Heart right ventricle (tissue), 16 donors: Measurements from ENCODE around the gene EME2. TPM values are rescaled to one million over a fixed set of nuclear protein-coding genes. Genes with fewer than 3 reads are reported as not detected.
"Not testable (repeated sequence)": the region's sequence is repeated elsewhere in the genome, so short reads cannot be mapped to it uniquely, and the experiment has no call there.

Experiments
- ATAC-seq, 8 donors: fragments of 200-7000 bp; cut with Tn5 transposase; one replicate each; pipeline ENCODE4 v1.9.1; 2020; ENCODE audit warnings: mild to moderate bottlenecking in 8 of 8, moderate library complexity in 8 of 8, moderate number of reproducible peaks in 1 of 8
- DNase-seq, 2 donors: peaks; one replicate each; pipeline ENCODE4 v3.0.0-alpha.2; 2020
- H3K27ac ChIP-seq, 10 donors: fragments of 200-600 bp; sonication (generic) in 2 of 10; one replicate each; pipeline versions ENCODE4 v1.5.0 to v1.8.0; 2020 to 2022; ENCODE audit warnings: mild to moderate bottlenecking in 3 of 10
- H3K27me3 ChIP-seq, 7 donors: fragments of 200-600 bp; one replicate each; pipeline ENCODE4 v1.8.0; 2021 to 2022; ENCODE audit warnings: mild to moderate bottlenecking in 2 of 7
- H3K36me3 ChIP-seq, 9 donors: fragments of 200-600 bp; sonication (generic) in 1 of 9; one replicate each; pipeline versions ENCODE4 v1.5.0 to v1.8.0; 2020 to 2022; ENCODE audit warnings: mild to moderate bottlenecking in 2 of 9
- H3K4me1 ChIP-seq, 9 donors: fragments of 200-600 bp; sonication (generic) in 1 of 9; one replicate each; pipeline versions ENCODE4 v1.5.0 to v1.8.0; 2020 to 2022; ENCODE audit warnings: mild to moderate bottlenecking in 4 of 9
- H3K4me3 ChIP-seq, 10 donors: fragments of 200-600 bp; sonication (generic) in 2 of 10; one replicate each; pipeline versions ENCODE4 v1.5.0 to v1.8.0; 2020 to 2022; ENCODE audit warnings: mild to moderate bottlenecking in 7 of 10, moderate library complexity in 2 of 10
- H3K9me3 ChIP-seq, 11 donors: fragments of 200-600 bp in 10 of 11; sonication (generic) in 2 of 11; one replicate each; pipeline versions ENCODE4 v1.5.0 to v1.8.0; 2013 to 2022; ENCODE audit warnings: mild to moderate bottlenecking in 2 of 11, control low read depth in 1 of 11, moderate library complexity in 1 of 11
- WGBS, 2 donors: extraction: QIAGEN DNeasy Blood & Tissue Kit; methylation state at CpG; one replicate each; pipeline ENCODE4 v1.1.7; 2013; ENCODE audit warnings: inconsistent platforms in 1 of 2; 5-methylcytosine and 5-hydroxymethylcytosine counted together
- intact Hi-C, 10 donors: fragments of 100-400 bp; cut with DNase I; formaldehyde crosslinking; loops; one replicate each; pipeline versions ENCODE4 v1.11.1 to v1.14.2; 2022
- polyA plus RNA-seq, 2 donors: library from polyadenylated mRNA; stranded (reverse); fragments of 200-250 nt; gene quantifications; one replicate each; pipeline ENCODE4 v1.2.3, GENCODE V29; 2013
- total RNA-seq, 10 donors: library from RNA; stranded (reverse); fragmentation: NEBNext Ultra II Directional in 3 of 10; extraction: Animal tissue kit (Norgen Biotek cat#: 25700) in 3 of 10; gene quantifications; one replicate each; pipeline versions ENCODE4 v1.2.1 to v1.2.4, GENCODE V29; 2021 to 2023
- TF ChIP-seq, protein P1 (sequence below), 9 donors: fragments of 200-600 bp; sonication (generic) in 2 of 9; IDR thresholded peaks; one replicate each; pipeline versions ENCODE4 v1.5.0 to v1.8.0; 2021 to 2022; ENCODE audit warnings: antibody characterized with exemption in 9 of 9, mild to moderate bottlenecking in 5 of 9, moderate library complexity in 1 of 9
- donor health status: Arrhythmogenic right ventricular cardiomyopathy.
- donor health status: ischemic (EF 13 %, LVEDD 7.1; RV severe dilation, severe dysfunction).
- donor health status: healthy with polysubstance abuse.
- donor health status: DM: no; HTN: yes; CAD: no.
- donor health status: DM: no; HTN: no; CAD: no.
- donor health status: ischemic (EF 25% LVEDD 6.9; RV normal size, moderate dysfunction).
- donor health status: ischemic (EF 25% LVEDD 5.7; RV mildly dilated, moderate dysfunction).
- donor health status: healthy.
- donor health status: DM: yes; HTN: yes; CAD: no.
- donor health status: Ischemic cardiomyopathy.
- donor health status: ischemic (EF 35%, LVEDD 5.7; RV mildly dilated, moderate dysfunction).
- donor health status: nonischemic (EF 11% LVEDD 7.7; RV severe dilation, severe dysfunction).
- donor health status: DM: yes; HTN: yes; CAD: no.
- donor health status: PGD.
- donor health status: ischemic (EF 29% LVEDD 5.4; RV normal size, mild dysfunction).
- donor health status: nonischemic (EF 23%, LVEDD 6.1; RV moderate dilation, normal function).

Gene EME2
- total and polyA plus RNA-seq, 12 donors = 3.0 to 17.9 (median 7.3) TPM

DNA sequence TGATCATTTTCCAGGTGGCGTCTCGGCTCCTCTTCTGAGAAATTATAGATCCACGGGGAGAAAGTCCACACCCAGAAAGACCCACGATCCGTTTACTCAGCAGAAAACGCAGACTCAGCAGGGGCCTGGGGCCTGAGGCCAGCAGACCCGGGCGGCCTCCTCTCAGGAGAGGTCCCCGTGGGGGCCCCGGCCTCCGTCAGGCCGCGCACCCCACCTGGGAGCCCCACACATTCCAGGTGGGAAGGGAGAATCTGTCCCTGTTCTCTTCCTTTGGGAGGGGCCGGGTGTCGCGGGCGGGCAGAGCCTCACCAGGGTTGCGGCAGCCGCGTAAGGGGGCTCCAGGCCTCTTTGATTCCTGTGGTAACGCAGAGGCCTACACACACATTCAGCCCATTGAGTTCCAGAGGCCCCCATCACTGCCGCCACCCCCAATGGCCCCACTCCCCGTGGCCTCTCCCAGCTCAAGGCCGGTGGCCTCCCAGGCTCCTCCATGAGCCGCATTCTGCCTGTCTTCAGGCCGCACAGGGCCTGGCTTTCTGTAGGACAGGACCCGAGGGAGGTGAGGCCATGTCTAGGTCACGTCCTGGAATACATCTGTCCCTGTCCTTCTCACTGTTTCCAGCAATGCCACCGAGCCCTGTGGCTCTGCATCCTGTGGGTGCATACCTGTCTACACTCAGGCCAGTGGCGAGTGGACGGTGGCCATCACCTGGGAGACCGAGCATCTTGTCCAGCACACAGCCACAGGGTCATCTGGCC lies 22.5 kb downstream of the EME2 start:
- ATAC-seq = no peak

DNA sequence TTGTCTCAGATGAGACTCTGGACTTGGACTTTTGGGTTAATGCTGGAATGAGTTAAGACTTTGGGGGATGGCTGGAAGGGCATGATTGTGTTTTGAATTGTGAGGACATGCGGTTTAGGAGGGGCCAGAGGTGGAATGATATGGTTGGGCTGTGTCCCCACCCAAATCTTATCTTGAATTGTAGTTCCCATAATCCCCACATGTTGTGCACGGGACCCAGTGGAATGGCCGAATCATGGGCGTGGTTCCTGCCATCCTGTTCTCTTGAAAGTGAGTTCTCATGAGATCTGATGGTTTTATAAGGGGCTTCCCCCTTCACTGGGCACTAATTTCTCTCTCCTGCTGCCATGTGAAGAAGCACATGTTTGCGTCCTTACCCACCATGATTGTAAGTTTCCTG lies 26.7 kb downstream of the EME2 start:
- H3K4me3 ChIP-seq, DNase-seq, H3K36me3 ChIP-seq, H3K27ac ChIP-seq, ATAC-seq, H3K4me1 ChIP-seq, H3K27me3 ChIP-seq: not testable (repeated sequence)
- intact Hi-C loops = loop anchor here in 1 of 10 donors (10.0 kb wide), 1 partner anchor 64 kb away; no protein-coding TSS in a partner anchor
- 83 to 87% methylated on average over 5 of the region's 5 CpGs for WGBS, 2 donors
- H3K9me3 ChIP-seq = peaks cover 0 to 17% (median 0%) of the 10 kb centered on the region in 11 donors

More for the DNA sequence above, 22.5 kb downstream of the EME2 start:
- Histone ChIP-seq H3K9me3 (peaks cover 0 to 17% (median 0%) of the 10 kb centered on the region in 11 donors), H3K36me3 (peaks cover 0 to 24% (median 0%) of the 10 kb centered on the region in 9 donors), H3K4me1 (no peaks in the 10 kb centered on the region), H3K27ac (no peak overlapping the region), H3K27me3 (no peaks in the 10 kb centered on the region), H3K4me3 (no peak overlapping the region)
- 82 to 85% methylated on average over 31 to 32 of the region's 32 CpGs for WGBS, 2 donors
- intact Hi-C loops = loop anchor here in 1 of 10 donors (10.0 kb wide), 1 partner anchor 60 kb away; no protein-coding TSS in a partner anchor
- TF ChIP-seq, protein P1, sequence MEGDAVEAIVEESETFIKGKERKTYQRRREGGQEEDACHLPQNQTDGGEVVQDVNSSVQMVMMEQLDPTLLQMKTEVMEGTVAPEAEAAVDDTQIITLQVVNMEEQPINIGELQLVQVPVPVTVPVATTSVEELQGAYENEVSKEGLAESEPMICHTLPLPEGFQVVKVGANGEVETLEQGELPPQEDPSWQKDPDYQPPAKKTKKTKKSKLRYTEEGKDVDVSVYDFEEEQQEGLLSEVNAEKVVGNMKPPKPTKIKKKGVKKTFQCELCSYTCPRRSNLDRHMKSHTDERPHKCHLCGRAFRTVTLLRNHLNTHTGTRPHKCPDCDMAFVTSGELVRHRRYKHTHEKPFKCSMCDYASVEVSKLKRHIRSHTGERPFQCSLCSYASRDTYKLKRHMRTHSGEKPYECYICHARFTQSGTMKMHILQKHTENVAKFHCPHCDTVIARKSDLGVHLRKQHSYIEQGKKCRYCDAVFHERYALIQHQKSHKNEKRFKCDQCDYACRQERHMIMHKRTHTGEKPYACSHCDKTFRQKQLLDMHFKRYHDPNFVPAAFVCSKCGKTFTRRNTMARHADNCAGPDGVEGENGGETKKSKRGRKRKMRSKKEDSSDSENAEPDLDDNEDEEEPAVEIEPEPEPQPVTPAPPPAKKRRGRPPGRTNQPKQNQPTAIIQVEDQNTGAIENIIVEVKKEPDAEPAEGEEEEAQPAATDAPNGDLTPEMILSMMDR (IDR thresholded peaks at IDR 0.05) = no peak
- DNase-seq = peak in 1 of 2 donors; percentile 2

GRCh38 chr16:1800701-1801100 lies 28.1 kb downstream of the EME2 start:
- no peaks in the 10 kb centered on the region for H3K4me1 ChIP-seq
- ATAC-seq = no peak
- no peak overlapping the region for H3K4me3 ChIP-seq
- no peaks in the 10 kb centered on the region for H3K27me3 ChIP-seq
- TF ChIP-seq, protein P1 (IDR thresholded peaks at IDR 0.05) = no peak
- no peak overlapping the region for H3K27ac ChIP-seq
- intact Hi-C loops = no loop called here
- DNase-seq = peak in 1 of 2 donors; percentile 2
- peaks cover 0 to 17% (median 0%) of the 10 kb centered on the region in 11 donors for H3K9me3 ChIP-seq
- 84% methylated on average over 10 of the region's 10 CpGs for WGBS, 2 donors
- peaks cover 0 to 15% (median 0%) of the 10 kb centered on the region in 9 donors for H3K36me3 ChIP-seq

- H3K4me1 ChIP-seq = no peaks in the 10 kb centered on the region
- H3K27ac ChIP-seq = no peak overlapping the region
- H3K9me3 ChIP-seq = peaks cover 0 to 4% (median 0%) of the 10 kb centered on the region in 11 donors
- TF ChIP-seq, protein P1 (IDR thresholded peaks at IDR 0.05) = no peak
- ATAC-seq (no peak), DNase-seq (no peak)
- peaks cover 0 to 75% (median 18%) of the 10 kb centered on the region in 9 donors for H3K36me3 ChIP-seq
- no peaks in the 10 kb centered on the region for H3K27me3 ChIP-seq
- WGBS, 2 donors = 88 to 92% methylated on average over 10 of the region's 10 CpGs
- intact Hi-C loops = no loop called here
- no peak overlapping the region for H3K4me3 ChIP-seq
Measured at GRCh38 chr16:1807626-1808025, 35.0 kb downstream of the EME2 start.

- TF ChIP-seq, protein P1 (IDR thresholded peaks at IDR 0.05) = no peak
- DNase-seq (no peak), ATAC-seq (no peak)
- H3K4me1 ChIP-seq = no peaks in the 10 kb centered on the region
- peaks cover 0 to 4% (median 0%) of the 10 kb centered on the region in 11 donors for H3K9me3 ChIP-seq
- intact Hi-C loops = no loop called here
- peaks cover 0 to 81% (median 18%) of the 10 kb centered on the region in 9 donors for H3K36me3 ChIP-seq
- H3K27ac ChIP-seq = no peak overlapping the region
- no peaks in the 10 kb centered on the region for H3K27me3 ChIP-seq
- WGBS, 2 donors = 80 to 88% methylated on average over 18 of the region's 18 CpGs
- H3K4me3 ChIP-seq = no peak overlapping the region
Measured at GRCh38 chr16:1808691-1809090, 36.1 kb downstream of the EME2 start.
